Neutrophil (primary cell): ENCODE results near the gene KRTAP27-1.

Source experiments
- H3K27ac ChIP-seq: fragments of 200-600 bp; sonication (generic); 2 replicates; pipeline ENCODE4 v1.5.1; 2016; ENCODE audit warnings: mild to moderate bottlenecking, moderate library complexity
- H3K27me3 ChIP-seq: fragments of 200-600 bp; sonication (generic); 2 replicates; pipeline ENCODE4 v1.6.0; 2016; ENCODE audit warnings: mild to moderate bottlenecking
- H3K36me3 ChIP-seq: fragments of 200-600 bp; sonication (generic); 2 replicates; pipeline ENCODE4 v1.5.1; 2017
- H3K4me1 ChIP-seq, 2 experiments: fragments of 200-600 bp in 1 of 2; sonication (generic) in 1 of 2; 1 replicate in 1 of 2; 2 replicates in 1 of 2; pipeline versions ENCODE4 v1.5.1 to v1.6.1; 2013 to 2016; ENCODE audit warnings: low read depth in 1 of 2, low read length in 1 of 2, mild to moderate bottlenecking in 1 of 2, moderate library complexity in 1 of 2; ENCODE audit not compliant: control insufficient read depth in 1 of 2, insufficient read depth in 1 of 2
- H3K4me3 ChIP-seq, 2 experiments: fragments of 200-600 bp in 1 of 2; sonication (generic) in 1 of 2; 1 replicate in 1 of 2; 2 replicates in 1 of 2; pipeline ENCODE4 v1.5.1; 2013 to 2016; ENCODE audit warnings: low read depth in 1 of 2, low read length in 1 of 2, mild to moderate bottlenecking in 1 of 2, moderate library complexity in 1 of 2
- H3K9me3 ChIP-seq: fragments of 200-600 bp; sonication (generic); 2 replicates; pipeline ENCODE4 v1.5.1; 2016
- TF ChIP-seq, protein P1 (sequence below): fragments of 200-600 bp; sonication (generic); IDR thresholded peaks from 2 replicates; pipeline ENCODE4 v1.5.1; 2016; ENCODE audit warnings: antibody characterized with exemption

KRTAP27-1 gene

DNA sequence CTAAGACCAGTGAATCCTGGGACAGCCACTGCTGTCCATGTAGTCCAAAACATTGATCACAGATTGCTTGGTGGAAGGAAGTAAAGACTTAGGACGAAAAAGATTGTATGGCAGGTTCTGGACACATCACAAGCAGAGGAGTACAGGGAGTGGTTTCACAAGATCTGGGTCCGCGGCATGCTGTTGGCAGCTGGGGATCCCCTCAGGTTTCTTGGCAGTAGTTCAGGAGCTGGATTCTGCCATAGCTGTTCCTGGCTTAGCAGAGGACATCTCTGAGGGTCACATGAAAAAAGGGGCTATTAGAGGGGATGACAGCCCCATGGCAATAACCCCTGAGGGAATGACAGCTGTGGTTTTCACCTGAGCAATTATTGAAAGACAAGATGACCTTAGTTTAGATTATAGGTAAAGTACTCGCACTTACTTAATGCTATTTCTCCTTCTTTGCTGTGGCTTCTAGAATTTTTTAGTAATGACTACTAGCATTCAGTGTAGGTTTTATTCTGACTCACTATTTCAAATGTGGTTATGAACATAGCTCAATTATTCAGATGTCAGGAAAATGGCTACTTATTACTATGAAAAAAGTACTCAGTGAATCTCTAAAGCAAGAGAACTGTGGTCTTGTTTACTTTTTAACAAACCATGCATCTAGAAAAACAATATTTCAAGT, 8.2 kb downstream of the KRTAP27-1 start:
- Histone ChIP-seq H3K36me3 (no peaks in the 10 kb centered on the region), H3K9me3 (no peaks in the 10 kb centered on the region), H3K4me1 (no peaks in the 10 kb centered on the region), H3K27me3 (no peaks in the 10 kb centered on the region), H3K27ac (no peak overlapping the region), H3K4me3 (no peak overlapping the region)
- TF ChIP-seq, protein P1, sequence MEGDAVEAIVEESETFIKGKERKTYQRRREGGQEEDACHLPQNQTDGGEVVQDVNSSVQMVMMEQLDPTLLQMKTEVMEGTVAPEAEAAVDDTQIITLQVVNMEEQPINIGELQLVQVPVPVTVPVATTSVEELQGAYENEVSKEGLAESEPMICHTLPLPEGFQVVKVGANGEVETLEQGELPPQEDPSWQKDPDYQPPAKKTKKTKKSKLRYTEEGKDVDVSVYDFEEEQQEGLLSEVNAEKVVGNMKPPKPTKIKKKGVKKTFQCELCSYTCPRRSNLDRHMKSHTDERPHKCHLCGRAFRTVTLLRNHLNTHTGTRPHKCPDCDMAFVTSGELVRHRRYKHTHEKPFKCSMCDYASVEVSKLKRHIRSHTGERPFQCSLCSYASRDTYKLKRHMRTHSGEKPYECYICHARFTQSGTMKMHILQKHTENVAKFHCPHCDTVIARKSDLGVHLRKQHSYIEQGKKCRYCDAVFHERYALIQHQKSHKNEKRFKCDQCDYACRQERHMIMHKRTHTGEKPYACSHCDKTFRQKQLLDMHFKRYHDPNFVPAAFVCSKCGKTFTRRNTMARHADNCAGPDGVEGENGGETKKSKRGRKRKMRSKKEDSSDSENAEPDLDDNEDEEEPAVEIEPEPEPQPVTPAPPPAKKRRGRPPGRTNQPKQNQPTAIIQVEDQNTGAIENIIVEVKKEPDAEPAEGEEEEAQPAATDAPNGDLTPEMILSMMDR, result no peak

DNA sequence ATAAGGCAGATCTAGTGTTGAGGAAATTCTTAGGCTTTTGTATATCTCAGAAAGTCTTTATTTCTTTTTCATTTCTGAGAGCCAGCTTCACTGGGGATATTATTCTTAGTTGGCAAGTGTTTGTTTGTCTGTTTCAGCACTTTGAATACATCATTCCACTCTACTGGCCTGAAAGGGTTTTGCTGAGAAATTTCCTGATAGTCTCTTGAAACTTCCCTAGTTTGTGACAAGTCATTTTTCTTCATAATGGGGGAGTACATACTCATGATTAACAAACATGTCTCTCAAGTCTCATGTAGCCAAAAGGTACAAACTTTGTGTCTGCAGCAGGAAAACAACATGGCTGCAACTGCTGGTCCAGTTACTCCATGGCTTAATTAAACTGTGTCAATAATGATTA, 11.1 kb downstream of the KRTAP27-1 start:
- Histone ChIP-seq H3K4me3 (no peak overlapping the region), H3K27ac (no peak overlapping the region), H3K36me3 (no peaks in the 10 kb centered on the region), H3K9me3 (no peaks in the 10 kb centered on the region), H3K27me3 (no peaks in the 10 kb centered on the region), H3K4me1 (no peaks in the 10 kb centered on the region)
- TF ChIP-seq, protein P1, result no peak

DNA sequence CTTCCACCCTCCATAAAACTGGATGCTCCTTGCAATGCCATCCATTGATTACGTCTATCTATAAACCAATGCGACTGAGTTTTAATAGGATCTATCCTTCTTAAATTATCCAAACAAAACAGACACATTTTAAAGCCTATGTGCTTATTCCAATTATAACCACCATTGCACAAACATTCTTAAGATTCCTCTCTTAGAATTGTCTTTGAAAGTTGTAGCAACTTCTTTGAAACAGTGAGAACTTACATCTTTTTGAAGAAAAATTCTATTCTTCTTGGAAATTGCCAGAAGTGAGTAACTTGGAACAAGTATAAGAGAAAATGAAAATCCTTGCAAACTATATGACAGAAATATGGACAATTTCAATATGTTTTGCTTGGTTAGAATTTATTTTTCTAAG, 17.3 kb downstream of the KRTAP27-1 start, which contains the start of gene KRTAP26-1:
TSS of gene KRTAP26-1 (minus strand) at position 101 of the 400 bp plus-strand sequence. CDS start 280 bp downstream, outside the sequence.
- H3K4me3 ChIP-seq, result no peak within 1 kb of the TSS
- H3K4me1 ChIP-seq, result no peaks in the 10 kb centered on the region
- H3K9me3 ChIP-seq, result no peaks in the 10 kb centered on the region
- no peaks in the 10 kb centered on the region for H3K36me3 ChIP-seq
- H3K27me3 ChIP-seq, result no peaks in the 10 kb centered on the region
- TF ChIP-seq, protein P1, result no peak
- no peak within 1 kb of the TSS for H3K27ac ChIP-seq

DNA sequence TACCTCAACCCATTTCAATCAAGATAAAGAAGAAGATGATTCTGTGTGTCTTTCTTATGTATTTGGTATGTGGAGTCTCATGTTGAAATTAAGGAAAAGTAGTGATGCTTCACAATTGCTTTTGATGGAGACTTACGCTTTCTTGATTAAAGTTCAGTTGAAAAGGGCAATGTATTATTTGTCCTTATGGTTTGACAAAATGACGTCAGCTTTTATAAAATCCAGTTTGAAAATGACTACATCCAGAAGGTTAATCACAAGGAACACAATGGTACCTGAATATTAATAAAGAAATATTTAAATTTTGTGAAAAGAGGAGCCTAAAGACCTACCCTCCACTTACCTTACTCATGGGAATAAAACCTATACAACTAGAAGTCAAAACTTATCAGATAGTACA, 21.8 kb downstream of the KRTAP27-1 start:
- Histone ChIP-seq H3K36me3 (no peaks in the 10 kb centered on the region), H3K27ac (no peak overlapping the region), H3K4me1 (no peaks in the 10 kb centered on the region), H3K9me3 (no peaks in the 10 kb centered on the region), H3K27me3 (no peaks in the 10 kb centered on the region), H3K4me3 (no peak overlapping the region)
- TF ChIP-seq, protein P1, result no peak

DNA sequence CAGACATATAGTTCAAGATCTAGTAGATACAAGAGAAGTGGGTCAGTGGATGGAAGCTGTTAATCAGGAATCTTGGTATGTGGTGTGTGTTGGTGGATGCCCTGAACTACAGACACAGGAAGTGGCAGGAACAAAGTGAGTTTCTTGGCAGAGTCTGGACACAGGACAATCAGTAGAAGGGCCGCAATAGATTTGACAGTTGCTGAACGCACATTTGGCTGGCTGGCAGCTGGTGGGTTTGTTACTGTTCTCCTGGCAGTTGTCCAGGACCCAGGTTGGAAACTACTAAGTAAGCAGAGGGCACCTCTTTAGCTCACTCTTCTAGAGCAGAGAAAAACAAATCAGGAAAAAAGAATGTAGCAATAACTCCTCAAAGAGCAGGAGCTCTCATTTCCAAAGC, 30.6 kb downstream of the KRTAP27-1 start:
- Histone ChIP-seq H3K27ac (no peak overlapping the region), H3K27me3 (no peaks in the 10 kb centered on the region), H3K9me3 (no peaks in the 10 kb centered on the region), H3K36me3 (no peaks in the 10 kb centered on the region), H3K4me1 (no peaks in the 10 kb centered on the region), H3K4me3 (no peak overlapping the region)
- TF ChIP-seq, protein P1, result no peak
